ENCODE measurements around the gene CELF5.

GRCh38 chr19:3325451-3325850 lies 101.0 kb downstream of the CELF5 start:
- TF ChIP-seq, protein P1, sequence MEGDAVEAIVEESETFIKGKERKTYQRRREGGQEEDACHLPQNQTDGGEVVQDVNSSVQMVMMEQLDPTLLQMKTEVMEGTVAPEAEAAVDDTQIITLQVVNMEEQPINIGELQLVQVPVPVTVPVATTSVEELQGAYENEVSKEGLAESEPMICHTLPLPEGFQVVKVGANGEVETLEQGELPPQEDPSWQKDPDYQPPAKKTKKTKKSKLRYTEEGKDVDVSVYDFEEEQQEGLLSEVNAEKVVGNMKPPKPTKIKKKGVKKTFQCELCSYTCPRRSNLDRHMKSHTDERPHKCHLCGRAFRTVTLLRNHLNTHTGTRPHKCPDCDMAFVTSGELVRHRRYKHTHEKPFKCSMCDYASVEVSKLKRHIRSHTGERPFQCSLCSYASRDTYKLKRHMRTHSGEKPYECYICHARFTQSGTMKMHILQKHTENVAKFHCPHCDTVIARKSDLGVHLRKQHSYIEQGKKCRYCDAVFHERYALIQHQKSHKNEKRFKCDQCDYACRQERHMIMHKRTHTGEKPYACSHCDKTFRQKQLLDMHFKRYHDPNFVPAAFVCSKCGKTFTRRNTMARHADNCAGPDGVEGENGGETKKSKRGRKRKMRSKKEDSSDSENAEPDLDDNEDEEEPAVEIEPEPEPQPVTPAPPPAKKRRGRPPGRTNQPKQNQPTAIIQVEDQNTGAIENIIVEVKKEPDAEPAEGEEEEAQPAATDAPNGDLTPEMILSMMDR (IDR thresholded peaks at IDR 0.05) = no peak
- no peak for TF ChIP-seq EZH2 (IDR thresholded peaks at IDR 0.05; ENCODE audit: borderline replicate concordance, insufficient read depth, low read depth, low read length, poor library complexity, severe bottlenecking)

Data from B cell (primary cell).